ENCODE results near the gene S100A7A.

Gene S100A7A

DNA sequence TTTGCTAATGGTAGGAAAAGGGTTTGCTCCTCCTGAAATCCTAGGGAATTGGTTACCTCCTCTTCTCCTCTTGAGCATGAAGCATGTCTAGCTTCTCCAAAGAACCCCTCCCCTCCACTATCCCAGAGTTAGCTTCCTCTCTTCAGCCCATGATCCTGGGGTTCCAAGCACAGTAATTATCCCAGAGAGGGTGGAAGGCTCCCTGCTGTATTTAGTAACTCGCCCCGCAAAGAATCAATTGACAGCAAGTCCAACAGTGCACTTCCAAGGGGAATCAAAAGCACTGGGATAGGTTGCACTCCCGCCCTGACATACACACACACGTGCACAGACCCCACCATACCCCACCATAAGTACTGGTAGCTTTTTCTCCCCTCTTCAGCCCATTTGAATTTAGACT lies 28.5 kb upstream of the S100A7A start:
- peaks cover 2% of the 10 kb centered on the region for H3K27me3 ChIP-seq (ENCODE audit: control insufficient read depth, insufficient read depth, low read length)
- H3K4me1 ChIP-seq (ENCODE audit: control insufficient read depth, insufficient read depth, low read length) = no peaks in the 10 kb centered on the region
- H3K9ac ChIP-seq (ENCODE audit: low read length) = no peak overlapping the region
- H3K4me3 ChIP-seq (ENCODE audit: low read length) = no peak overlapping the region
- H3K36me3 ChIP-seq (ENCODE audit: control insufficient read depth, insufficient read depth, low read length) = no peaks in the 10 kb centered on the region
- no peak overlapping the region for H3K27ac ChIP-seq (ENCODE audit: low read depth, low read length)

DNA sequence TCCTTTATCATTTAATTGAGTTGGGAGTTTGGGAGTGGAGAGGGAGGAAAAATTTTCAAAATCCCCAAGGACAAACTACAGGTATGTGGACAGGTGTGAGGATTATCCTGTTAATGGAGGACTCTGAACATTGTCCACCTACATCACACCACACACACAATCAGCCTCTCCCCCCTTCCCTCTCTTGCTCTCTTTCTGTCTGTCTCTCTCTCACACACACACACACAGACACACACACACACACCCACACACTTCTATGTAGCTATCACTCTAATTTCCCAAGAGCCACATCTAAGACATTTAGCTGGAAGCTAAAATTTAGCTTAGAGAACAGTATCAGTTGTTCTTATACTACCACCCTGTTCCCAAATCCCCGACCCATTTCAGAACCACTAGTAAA lies 26.9 kb upstream of the S100A7A start:
- Histone ChIP-seq H3K9ac (ENCODE audit: low read length) (no peak overlapping the region), H3K27me3 (ENCODE audit: control insufficient read depth, insufficient read depth, low read length) (no peaks in the 10 kb centered on the region), H3K27ac (ENCODE audit: low read depth, low read length) (no peak overlapping the region), H3K4me1 (ENCODE audit: control insufficient read depth, insufficient read depth, low read length) (no peaks in the 10 kb centered on the region), H3K36me3 (ENCODE audit: control insufficient read depth, insufficient read depth, low read length) (no peaks in the 10 kb centered on the region), H3K4me3 (ENCODE audit: low read length) (no peak overlapping the region)

DNA sequence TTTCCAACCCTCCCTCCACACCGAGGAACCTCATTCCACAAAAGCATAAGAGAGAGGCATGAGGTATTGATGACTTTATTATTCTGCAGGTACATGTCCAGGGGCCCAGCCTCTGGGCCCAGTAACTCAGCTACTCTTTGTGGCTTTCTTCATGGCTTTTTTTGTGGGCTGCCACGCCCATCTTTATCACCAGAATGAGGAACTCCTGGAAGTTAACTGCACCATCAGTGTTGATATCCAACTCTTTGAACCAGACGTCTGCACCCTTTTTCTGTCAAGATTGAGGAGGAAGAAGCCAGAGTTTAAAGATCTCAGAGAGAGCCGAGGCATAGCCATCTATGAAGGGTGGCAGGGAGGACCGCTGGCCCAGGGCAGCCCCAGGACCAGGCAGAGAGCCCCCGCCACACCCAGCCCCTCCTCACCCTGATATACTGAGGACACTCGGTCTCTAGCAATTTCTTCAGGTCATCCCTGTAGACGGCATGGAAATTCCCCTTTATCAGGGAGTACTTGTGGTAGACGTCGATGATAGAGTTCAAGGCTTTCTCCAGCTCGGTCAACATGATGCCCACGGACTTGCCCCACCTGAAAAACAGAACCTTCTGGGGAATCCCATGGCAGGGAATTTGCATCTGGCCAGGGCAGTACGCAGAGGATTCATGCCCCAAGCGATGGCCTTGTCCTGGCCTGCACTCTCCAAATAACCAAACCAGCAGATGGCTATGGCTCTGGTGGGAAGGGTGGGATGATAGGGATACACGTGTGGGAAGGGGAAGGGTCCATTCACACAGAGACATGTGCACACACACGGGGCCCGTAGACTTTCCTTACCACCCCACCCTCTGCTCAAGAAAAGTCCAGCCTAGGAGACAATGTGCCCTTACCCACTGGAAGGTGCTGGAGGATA lies 26.1 kb upstream of the S100A7A start:
- no peaks in the 10 kb centered on the region for H3K27me3 ChIP-seq (ENCODE audit: control insufficient read depth, insufficient read depth, low read length)
- no peak overlapping the region for H3K4me3 ChIP-seq (ENCODE audit: low read length)
- no peaks in the 10 kb centered on the region for H3K4me1 ChIP-seq (ENCODE audit: control insufficient read depth, insufficient read depth, low read length)
- no peaks in the 10 kb centered on the region for H3K36me3 ChIP-seq (ENCODE audit: control insufficient read depth, insufficient read depth, low read length)
- no peak overlapping the region for H3K9ac ChIP-seq (ENCODE audit: low read length)
- H3K27ac ChIP-seq (ENCODE audit: low read depth, low read length) = no peak overlapping the region

DNA sequence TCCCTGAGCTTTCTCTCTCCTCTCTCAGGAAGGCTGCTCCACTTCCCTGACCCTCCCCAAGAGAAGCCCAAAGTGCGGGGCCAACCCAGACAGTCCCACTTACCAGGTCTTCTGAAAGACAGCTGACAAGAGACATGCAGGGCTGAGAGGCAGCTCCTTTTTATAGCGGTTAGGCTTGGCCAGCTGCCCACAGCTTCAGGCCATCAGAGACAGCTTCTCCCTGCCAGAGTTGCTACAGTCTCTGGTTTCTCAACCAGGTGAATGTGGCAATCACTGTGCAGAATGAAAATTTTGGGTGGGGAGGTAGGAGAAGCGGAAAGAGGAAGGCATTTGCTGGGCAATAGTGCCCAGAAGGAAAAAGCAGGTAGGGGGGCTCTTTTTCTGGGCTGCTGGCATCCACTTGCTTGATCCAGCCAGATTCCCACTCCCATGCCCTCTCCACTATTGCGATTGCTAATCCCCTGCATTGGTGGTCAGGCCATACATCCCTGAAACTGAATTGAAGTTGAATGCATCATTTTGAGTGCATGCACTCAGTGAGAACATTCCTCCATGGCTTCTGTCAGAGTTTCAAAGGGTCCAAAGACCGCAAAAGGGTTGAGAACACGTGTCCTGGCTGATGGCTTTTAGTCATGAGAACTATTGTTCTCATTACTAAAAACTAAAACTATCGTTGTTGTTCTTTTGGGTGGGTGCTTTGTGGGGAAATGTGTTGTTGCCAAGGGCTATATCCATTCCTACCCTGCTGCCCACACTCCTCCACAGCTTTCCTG lies 25.2 kb upstream of the S100A7A start, which contains the start of gene S100A8:
Gene S100A8, minus strand, starts transcription at position 136 of the 773 bp plus-strand sequence. CDS start 538 bp downstream, outside the sequence.
- no peaks in the 10 kb centered on the region for H3K36me3 ChIP-seq (ENCODE audit: control insufficient read depth, insufficient read depth, low read length)
- no peaks in the 10 kb centered on the region for H3K27me3 ChIP-seq (ENCODE audit: control insufficient read depth, insufficient read depth, low read length)
- H3K27ac ChIP-seq (ENCODE audit: low read depth, low read length) = no peak within 1 kb of the TSS
- no peaks in the 10 kb centered on the region for H3K4me1 ChIP-seq (ENCODE audit: control insufficient read depth, insufficient read depth, low read length)
- H3K9ac ChIP-seq (ENCODE audit: low read length) = no peak within 1 kb of the TSS
- H3K4me3 ChIP-seq (ENCODE audit: low read length) = no peak within 1 kb of the TSS

DNA sequence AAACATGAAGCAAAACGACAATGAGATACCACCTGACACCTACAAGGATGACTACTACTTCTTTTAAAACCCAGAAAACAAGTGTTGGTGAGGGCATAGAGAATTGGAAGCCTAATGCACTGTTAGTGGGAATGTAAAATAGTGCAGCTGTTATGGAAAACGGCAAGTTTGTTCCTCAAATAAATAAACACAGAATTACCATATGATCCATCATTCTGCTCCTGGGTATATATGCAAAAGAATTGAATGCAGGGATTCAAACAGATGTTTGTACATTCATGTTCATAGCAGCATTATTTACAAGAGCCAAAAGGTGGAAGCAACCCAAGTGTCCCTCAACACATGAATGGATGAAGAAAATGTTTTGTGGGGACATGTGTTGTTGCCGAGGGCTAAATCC lies 24.1 kb upstream of the S100A7A start:
- Histone ChIP-seq H3K9ac (ENCODE audit: low read length) (no peak overlapping the region), H3K27ac (ENCODE audit: low read depth, low read length) (no peak overlapping the region), H3K36me3 (ENCODE audit: control insufficient read depth, insufficient read depth, low read length) (no peaks in the 10 kb centered on the region), H3K27me3 (ENCODE audit: control insufficient read depth, insufficient read depth, low read length) (no peaks in the 10 kb centered on the region), H3K4me3 (ENCODE audit: low read length) (no peak overlapping the region), H3K4me1 (ENCODE audit: control insufficient read depth, insufficient read depth, low read length) (no peaks in the 10 kb centered on the region)

DNA sequence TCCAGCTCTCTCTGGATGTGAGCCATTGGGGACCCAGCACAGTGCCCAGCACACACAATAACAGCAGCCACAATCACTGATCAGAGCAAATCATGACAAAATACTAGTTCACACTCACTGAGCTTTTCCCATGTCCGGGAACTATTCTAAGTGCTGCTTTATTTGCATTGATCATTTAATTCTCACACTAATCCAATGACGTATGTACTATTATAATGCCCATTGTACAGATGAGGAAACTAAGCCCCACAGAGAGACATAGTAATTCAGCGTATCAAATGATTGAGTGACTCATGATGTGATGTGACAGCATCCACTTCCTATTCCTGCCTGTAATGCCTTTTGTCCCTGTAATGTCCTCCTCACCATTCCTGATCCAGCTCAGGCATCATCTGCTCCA lies 23.5 kb upstream of the S100A7A start:
- Histone ChIP-seq H3K36me3 (ENCODE audit: control insufficient read depth, insufficient read depth, low read length) (no peaks in the 10 kb centered on the region), H3K4me3 (ENCODE audit: low read length) (no peak overlapping the region), H3K27ac (ENCODE audit: low read depth, low read length) (no peak overlapping the region), H3K9ac (ENCODE audit: low read length) (no peak overlapping the region), H3K27me3 (ENCODE audit: control insufficient read depth, insufficient read depth, low read length) (no peaks in the 10 kb centered on the region), H3K4me1 (ENCODE audit: control insufficient read depth, insufficient read depth, low read length) (no peaks in the 10 kb centered on the region)

DNA sequence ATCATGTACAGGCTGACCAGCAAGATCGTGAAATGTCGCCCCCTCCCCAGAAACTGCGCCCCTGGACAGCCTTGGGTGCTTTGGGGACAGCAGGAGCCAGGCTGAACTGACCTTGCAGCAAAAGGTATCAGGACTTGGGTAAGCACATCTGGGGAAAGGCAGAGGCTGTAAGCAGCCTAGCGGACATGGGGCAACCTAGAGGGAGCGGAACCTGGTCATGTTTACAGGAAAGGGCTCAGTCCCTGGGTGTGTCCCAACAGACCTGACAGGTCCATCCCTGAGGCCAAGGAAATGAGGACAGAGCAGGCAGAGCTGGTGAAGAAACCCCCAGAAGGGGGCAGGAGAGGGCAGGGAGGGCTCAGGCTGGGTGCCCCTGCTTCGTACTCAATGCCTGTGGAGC lies 22.4 kb upstream of the S100A7A start:
- no peak overlapping the region for H3K27ac ChIP-seq (ENCODE audit: low read depth, low read length)
- no peaks in the 10 kb centered on the region for H3K36me3 ChIP-seq (ENCODE audit: control insufficient read depth, insufficient read depth, low read length)
- H3K4me1 ChIP-seq (ENCODE audit: control insufficient read depth, insufficient read depth, low read length) = no peaks in the 10 kb centered on the region
- no peak overlapping the region for H3K9ac ChIP-seq (ENCODE audit: low read length)
- no peaks in the 10 kb centered on the region for H3K27me3 ChIP-seq (ENCODE audit: control insufficient read depth, insufficient read depth, low read length)
- no peak overlapping the region for H3K4me3 ChIP-seq (ENCODE audit: low read length)

DNA sequence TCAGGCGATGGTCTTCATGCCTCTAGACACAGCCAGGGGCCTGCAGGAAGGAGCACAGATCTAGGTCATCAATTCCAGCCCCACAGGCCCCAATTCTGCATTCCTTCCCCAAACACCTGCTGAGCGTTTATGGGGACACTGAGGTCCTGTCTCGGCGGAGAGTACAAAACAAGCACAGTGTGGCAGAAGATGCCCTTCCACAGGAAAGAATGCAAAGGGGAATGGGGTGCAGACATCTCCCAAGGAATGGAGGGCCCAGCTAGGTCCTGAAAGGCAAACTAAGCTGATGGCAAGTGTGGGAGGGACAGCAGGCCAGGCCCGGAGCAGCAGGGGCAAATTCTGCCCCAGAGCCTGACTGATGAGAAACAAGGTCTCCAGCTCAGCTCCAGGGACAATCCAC lies 21.9 kb upstream of the S100A7A start:
- no peaks in the 10 kb centered on the region for H3K27me3 ChIP-seq (ENCODE audit: control insufficient read depth, insufficient read depth, low read length)
- no peak overlapping the region for H3K9ac ChIP-seq (ENCODE audit: low read length)
- H3K36me3 ChIP-seq (ENCODE audit: control insufficient read depth, insufficient read depth, low read length) = no peaks in the 10 kb centered on the region
- no peak overlapping the region for H3K4me3 ChIP-seq (ENCODE audit: low read length)
- H3K27ac ChIP-seq (ENCODE audit: low read depth, low read length) = no peak overlapping the region
- H3K4me1 ChIP-seq (ENCODE audit: control insufficient read depth, insufficient read depth, low read length) = no peaks in the 10 kb centered on the region

DNA sequence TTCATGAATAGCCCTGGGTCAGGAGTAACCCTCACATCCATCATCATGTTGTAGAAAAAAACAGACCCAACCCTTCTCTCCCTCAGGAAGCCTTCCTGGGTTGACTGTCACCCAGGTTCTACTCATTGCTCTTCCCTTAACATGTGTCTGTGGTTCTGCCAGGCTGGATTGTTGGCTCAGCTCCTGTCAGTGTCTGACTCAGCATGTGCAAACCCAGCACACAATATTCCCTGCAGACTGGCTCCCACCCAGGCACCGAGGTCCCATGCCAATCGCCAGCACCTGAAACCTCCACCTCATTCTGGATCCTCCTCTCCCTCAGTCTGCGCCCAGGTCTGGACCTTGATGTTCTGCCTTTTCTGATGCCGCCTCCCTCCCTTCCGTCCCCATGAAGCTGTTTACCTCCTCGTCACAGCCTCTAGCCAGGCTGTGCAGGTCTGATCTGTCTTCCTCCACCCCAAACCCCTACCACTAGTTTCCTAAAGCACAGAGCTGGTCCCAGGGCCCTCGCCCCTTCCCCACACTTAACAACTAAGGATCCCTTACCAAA lies 21.1 kb upstream of the S100A7A start:
- H3K9ac ChIP-seq (ENCODE audit: low read length) = no peak overlapping the region
- H3K36me3 ChIP-seq (ENCODE audit: control insufficient read depth, insufficient read depth, low read length) = no peaks in the 10 kb centered on the region
- H3K4me1 ChIP-seq (ENCODE audit: control insufficient read depth, insufficient read depth, low read length) = no peaks in the 10 kb centered on the region
- H3K27me3 ChIP-seq (ENCODE audit: control insufficient read depth, insufficient read depth, low read length) = no peaks in the 10 kb centered on the region
- H3K27ac ChIP-seq (ENCODE audit: low read depth, low read length) = no peak overlapping the region
- H3K4me3 ChIP-seq (ENCODE audit: low read length) = no peak overlapping the region

DNA sequence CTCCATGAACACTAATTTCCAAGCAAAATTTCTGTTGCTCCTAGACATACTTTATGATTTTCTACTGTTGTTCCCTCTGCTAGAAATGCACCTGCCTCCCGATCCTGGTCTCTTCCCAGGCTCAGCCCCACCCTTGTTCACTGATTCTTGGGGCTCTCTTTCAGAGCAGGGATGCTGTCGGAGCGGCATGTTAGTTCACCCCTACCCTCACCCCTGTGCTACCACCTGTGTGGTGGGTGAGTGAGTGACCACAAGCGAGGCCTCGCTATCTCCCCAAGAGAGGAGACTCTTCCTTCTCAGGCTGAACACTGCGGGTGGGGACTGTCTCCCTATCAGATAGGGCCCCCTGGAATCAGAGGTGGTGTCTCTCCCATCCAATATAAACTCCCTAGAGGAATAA lies 20.5 kb upstream of the S100A7A start:
- Histone ChIP-seq H3K9ac (ENCODE audit: low read length) (no peak overlapping the region), H3K4me3 (ENCODE audit: low read length) (no peak overlapping the region), H3K27ac (ENCODE audit: low read depth, low read length) (no peak overlapping the region), H3K4me1 (ENCODE audit: control insufficient read depth, insufficient read depth, low read length) (no peaks in the 10 kb centered on the region), H3K27me3 (ENCODE audit: control insufficient read depth, insufficient read depth, low read length) (no peaks in the 10 kb centered on the region), H3K36me3 (ENCODE audit: control insufficient read depth, insufficient read depth, low read length) (no peaks in the 10 kb centered on the region)

DNA sequence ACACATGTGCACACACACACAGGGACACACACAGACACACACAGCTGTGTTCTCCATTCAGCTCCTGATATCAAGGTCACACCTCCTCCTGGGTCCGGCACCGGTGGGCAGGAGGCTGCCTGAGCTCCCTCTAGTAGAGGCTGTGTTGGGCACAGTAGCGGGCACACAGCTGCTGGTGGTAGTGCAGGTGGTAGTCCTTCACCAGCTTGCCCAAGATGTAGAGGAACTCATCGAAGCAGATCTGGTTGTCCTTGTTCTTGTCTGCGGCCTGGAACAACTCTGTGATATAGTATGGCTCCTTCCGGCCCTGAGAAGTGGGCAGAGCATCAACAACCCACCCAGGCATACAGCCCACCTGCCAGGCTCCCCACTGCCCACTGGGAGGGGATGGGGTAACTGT lies 19.9 kb upstream of the S100A7A start:
- H3K27ac ChIP-seq (ENCODE audit: low read depth, low read length) = no peak overlapping the region
- H3K4me1 ChIP-seq (ENCODE audit: control insufficient read depth, insufficient read depth, low read length) = no peaks in the 10 kb centered on the region
- H3K9ac ChIP-seq (ENCODE audit: low read length) = no peak overlapping the region
- H3K27me3 ChIP-seq (ENCODE audit: control insufficient read depth, insufficient read depth, low read length) = no peaks in the 10 kb centered on the region
- H3K4me3 ChIP-seq (ENCODE audit: low read length) = no peak overlapping the region
- no peaks in the 10 kb centered on the region for H3K36me3 ChIP-seq (ENCODE audit: control insufficient read depth, insufficient read depth, low read length)

DNA sequence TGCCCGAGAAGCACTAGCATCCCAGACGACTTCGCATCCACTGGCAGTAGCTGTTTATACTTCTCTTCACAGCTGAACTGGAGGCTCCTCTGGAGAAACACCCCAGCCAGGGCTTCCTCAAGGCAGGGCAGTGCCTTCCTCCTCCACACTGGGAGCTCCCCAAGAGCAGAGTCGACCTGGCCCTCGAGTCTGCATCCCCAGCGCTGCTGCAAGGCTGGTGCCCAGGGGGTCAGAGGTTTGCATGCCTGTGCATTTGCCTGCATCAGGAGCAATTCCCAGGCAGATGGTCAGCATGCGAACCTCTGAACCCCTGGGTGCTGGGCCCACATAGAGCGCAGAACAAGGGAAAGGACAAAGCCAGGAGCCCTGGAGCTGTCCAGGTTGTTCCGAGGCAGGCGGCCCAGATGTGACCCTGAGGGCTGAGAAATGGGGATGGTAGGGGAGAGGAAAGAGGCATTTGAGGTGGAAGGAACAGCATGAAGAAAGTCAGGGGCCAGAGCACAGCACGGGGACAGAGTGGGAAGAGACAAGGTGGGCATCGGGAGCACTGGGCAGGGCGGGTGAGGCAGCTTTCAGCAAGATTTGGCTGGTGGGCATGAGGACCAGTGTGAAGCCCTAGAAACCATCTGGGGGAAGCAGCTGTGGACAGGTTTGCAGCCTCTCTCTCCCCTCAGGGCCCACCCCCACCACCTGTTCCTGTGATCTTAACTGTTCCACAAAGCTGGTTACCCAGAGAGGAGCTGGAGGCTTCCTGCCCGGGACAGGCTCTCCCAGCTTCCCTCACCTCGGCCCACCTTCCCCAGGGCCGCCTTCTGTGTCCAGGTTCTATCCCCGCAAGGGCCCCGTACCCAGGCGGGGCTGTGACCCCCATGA lies 19.0 kb upstream of the S100A7A start:
- H3K27ac ChIP-seq (ENCODE audit: low read depth, low read length) = no peak overlapping the region
- H3K36me3 ChIP-seq (ENCODE audit: control insufficient read depth, insufficient read depth, low read length) = no peaks in the 10 kb centered on the region

More for the DNA sequence above, 19.0 kb upstream of the S100A7A start:
- H3K9ac ChIP-seq (ENCODE audit: low read length) = no peak overlapping the region
- H3K27me3 ChIP-seq (ENCODE audit: control insufficient read depth, insufficient read depth, low read length) = no peaks in the 10 kb centered on the region
- no peaks in the 10 kb centered on the region for H3K4me1 ChIP-seq (ENCODE audit: control insufficient read depth, insufficient read depth, low read length)
- H3K4me3 ChIP-seq (ENCODE audit: low read length) = no peak overlapping the region
